Gastrocnemius medialis (tissue), 4 donors: ENCODE results near the gene ANP32D. TPM values are rescaled to one million over a fixed set of nuclear protein-coding genes. Genes with fewer than 3 reads are reported as not detected.
"Not testable (repeated sequence)": the region's sequence is repeated elsewhere in the genome, so short reads cannot be mapped to it uniquely, and the experiment has no call there.

Experiments
- ATAC-seq, 2 donors: fragments of 150-250 bp; one replicate each; pipeline ENCODE4 v1.9.1; 2016
- DNase-seq, 2 donors: peaks; one replicate each; pipeline ENCODE4 v3.0.0-alpha.2; 2019
- H3K27ac ChIP-seq, 4 donors: fragments of 200-600 bp; sonication (generic); 1 replicate in 1 of 4; 2 replicates in 3 of 4; pipeline ENCODE4 v1.5.1; 2016 to 2018; ENCODE audit warnings: mild to moderate bottlenecking in 2 of 4, moderate library complexity in 1 of 4
- H3K27me3 ChIP-seq, 3 donors: fragments of 200-600 bp; sonication (generic) in 2 of 3; 1 replicate in 1 of 3; 2 replicates in 2 of 3; pipeline versions ENCODE4 v1.5.1 to v1.6.0; 2016 to 2019; ENCODE audit warnings: mild to moderate bottlenecking in 1 of 3, moderate library complexity in 1 of 3
- H3K36me3 ChIP-seq, 2 donors: fragments of 200-600 bp; sonication (generic) in 1 of 2; one replicate each; pipeline ENCODE4 v1.5.1; 2017 to 2018
- H3K4me1 ChIP-seq, 2 donors: fragments of 200-600 bp; sonication (generic) in 1 of 2; one replicate each; pipeline ENCODE4 v1.5.1; 2016 to 2017; ENCODE audit warnings: mild to moderate bottlenecking in 2 of 2
- H3K4me3 ChIP-seq, 4 donors: fragments of 200-600 bp; sonication (generic) in 3 of 4; 1 replicate in 1 of 4; 2 replicates in 3 of 4; pipeline ENCODE4 v1.5.1; 2016 to 2019; ENCODE audit warnings: mild to moderate bottlenecking in 2 of 4
- H3K9me3 ChIP-seq, 3 donors: fragments of 200-600 bp; sonication (generic) in 2 of 3; 1 replicate in 1 of 3; 2 replicates in 2 of 3; pipeline ENCODE4 v1.5.1; 2016 to 2019
- POLR2A ChIP-seq, 2 donors: fragments of 450-650 bp; IDR thresholded peaks; one replicate each; pipeline ENCODE4 v1.6.1; 2017; ENCODE audit warnings: antibody characterized with exemption in 2 of 2, mild to moderate bottlenecking in 2 of 2, moderate library complexity in 2 of 2
- in situ Hi-C, 4 donors: fragments of 200-750 bp; cut with MboI; loops; one replicate each; pipeline versions ENCODE4 v1.15.0 to v1.8.0; 2017; ENCODE audit warnings: low sequenced_read_pairs in 4 of 4
- intact Hi-C: fragments of 100-400 bp; cut with DNase I; formaldehyde crosslinking; loops from one replicate; pipeline ENCODE4 v1.15.1; 2023; ENCODE audit warnings: low total_unique reads
- total RNA-seq, 4 donors: library from RNA; depleted of rRNA; stranded (reverse); fragments of >200 nt; gene quantifications; one replicate each; pipeline versions ENCODE4 v1.1.0 to v1.2.3, GENCODE V29; 2016
- TF ChIP-seq, protein P1 (sequence below), 5 experiments: fragments of 450-650 bp in 3 of 5; fragments of 200-600 bp in 2 of 5; sonication (generic) in 2 of 5; IDR thresholded peaks in 4 of 5; conservative IDR thresholded peaks in 1 of 5; 1 replicate in 4 of 5; 2 replicates in 1 of 5; pipeline ENCODE4 v1.5.1; 2016 to 2019; ENCODE audit warnings: antibody characterized with exemption in 5 of 5, mild to moderate bottlenecking in 3 of 5, moderate library complexity in 3 of 5

ANP32D gene
- total RNA-seq, 4 donors from 2014 or later, result not detected

DNA sequence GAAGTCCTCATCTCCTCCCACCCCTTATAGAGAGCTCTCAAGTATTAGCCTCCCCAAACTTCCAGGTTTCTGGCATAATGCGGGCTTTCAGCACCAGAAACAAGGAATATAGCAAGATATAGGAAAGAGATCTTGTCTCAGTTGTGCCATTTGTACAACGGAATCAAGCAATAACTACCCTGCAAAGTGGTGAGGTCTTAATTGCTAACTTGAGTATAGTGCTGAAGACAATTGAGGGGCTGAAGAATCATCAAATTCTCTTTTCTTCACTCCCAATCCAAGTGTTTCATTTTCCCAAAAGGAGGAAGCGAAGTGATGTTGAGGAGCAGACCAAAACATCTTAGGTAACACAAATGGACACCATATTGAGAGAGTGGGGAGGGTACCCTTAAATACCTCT is 26.8 kb upstream of the ANP32D start:
- no peak for TF ChIP-seq POLR2A (IDR thresholded peaks at IDR 0.05)
- TF ChIP-seq, protein P1, sequence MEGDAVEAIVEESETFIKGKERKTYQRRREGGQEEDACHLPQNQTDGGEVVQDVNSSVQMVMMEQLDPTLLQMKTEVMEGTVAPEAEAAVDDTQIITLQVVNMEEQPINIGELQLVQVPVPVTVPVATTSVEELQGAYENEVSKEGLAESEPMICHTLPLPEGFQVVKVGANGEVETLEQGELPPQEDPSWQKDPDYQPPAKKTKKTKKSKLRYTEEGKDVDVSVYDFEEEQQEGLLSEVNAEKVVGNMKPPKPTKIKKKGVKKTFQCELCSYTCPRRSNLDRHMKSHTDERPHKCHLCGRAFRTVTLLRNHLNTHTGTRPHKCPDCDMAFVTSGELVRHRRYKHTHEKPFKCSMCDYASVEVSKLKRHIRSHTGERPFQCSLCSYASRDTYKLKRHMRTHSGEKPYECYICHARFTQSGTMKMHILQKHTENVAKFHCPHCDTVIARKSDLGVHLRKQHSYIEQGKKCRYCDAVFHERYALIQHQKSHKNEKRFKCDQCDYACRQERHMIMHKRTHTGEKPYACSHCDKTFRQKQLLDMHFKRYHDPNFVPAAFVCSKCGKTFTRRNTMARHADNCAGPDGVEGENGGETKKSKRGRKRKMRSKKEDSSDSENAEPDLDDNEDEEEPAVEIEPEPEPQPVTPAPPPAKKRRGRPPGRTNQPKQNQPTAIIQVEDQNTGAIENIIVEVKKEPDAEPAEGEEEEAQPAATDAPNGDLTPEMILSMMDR (IDR thresholded peaks at IDR 0.05 in 4 of 5, conservative IDR thresholded peaks at IDR 0.05 in 1 of 5), result no peak
- no peak for ATAC-seq

DNA sequence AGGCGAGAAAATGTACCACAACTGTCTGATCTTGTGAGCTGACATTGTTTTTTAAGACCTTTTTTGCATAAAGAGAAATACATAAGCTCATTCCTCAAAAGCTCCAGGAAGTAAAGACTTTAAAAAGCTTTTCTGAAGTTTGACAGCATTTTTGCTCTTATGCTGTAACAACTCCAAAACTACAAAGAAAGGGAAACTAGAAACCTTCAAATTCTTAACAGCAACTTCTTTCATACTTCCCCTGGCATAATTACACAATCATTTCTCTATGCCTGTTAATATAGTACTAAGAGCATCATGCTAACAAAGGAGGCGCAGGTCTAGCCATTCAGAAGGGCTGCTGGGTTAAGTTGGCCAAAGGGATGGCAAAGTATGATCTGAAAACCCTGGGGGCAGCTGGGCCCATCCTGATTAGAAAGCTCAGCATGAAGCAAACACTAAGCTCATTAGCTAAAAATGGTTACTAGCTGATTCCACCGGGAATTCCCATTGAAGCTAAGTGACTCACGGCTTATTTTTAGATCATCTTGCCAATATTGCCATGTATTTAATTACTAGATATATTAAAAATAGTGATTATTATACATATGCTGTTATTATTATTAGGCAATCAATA is 26.1 kb upstream of the ANP32D start:
- no peak overlapping the region for H3K27ac ChIP-seq

More for the DNA sequence above, 26.8 kb upstream of the ANP32D start:
- H3K4me3 ChIP-seq, result no peak overlapping the region
- no peaks in the 10 kb centered on the region for H3K27me3 ChIP-seq
- no peaks in the 10 kb centered on the region for H3K9me3 ChIP-seq
- H3K4me1 ChIP-seq, result no peaks in the 10 kb centered on the region
- H3K36me3 ChIP-seq, result no peaks in the 10 kb centered on the region
- intact Hi-C loops, result no loop called here
- no peak overlapping the region for H3K27ac ChIP-seq
- in situ Hi-C loops, result no loop called here
- DNase-seq, result no peak

DNA sequence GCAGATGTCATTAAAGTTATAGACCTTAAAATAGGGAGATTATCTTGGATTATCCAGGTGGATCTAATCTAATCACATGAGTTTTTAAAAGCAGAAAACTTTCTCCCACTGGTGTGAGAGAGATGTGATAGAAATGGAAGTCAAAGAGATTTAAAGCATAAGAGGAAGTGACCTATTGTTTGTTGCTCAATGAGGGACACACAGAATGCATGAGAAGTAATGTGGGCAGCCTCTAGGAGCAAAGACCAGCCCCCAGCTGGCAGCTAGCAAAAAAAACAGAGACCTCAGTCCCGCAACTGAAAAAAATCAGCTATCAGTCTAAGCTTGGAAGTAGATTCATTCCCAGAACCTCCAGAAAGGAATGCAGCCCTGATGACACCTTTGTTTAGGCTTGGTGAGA is 24.6 kb upstream of the ANP32D start:
- H3K4me3 ChIP-seq, result no peak overlapping the region
- TF ChIP-seq, protein P1 (IDR thresholded peaks at IDR 0.05 in 4 of 5, conservative IDR thresholded peaks at IDR 0.05 in 1 of 5), result no peak
- TF ChIP-seq POLR2A (IDR thresholded peaks at IDR 0.05), result no peak
- H3K27me3 ChIP-seq, result no peaks in the 10 kb centered on the region
- in situ Hi-C loops (no loop called here), intact Hi-C loops (no loop called here)
- no peaks in the 10 kb centered on the region for H3K9me3 ChIP-seq
- H3K27ac ChIP-seq, result no peak overlapping the region
- DNase-seq (no peak), ATAC-seq (no peak)
- no peaks in the 10 kb centered on the region for H3K4me1 ChIP-seq
- no peaks in the 10 kb centered on the region for H3K36me3 ChIP-seq

More for the DNA sequence above, 26.1 kb upstream of the ANP32D start:
- ATAC-seq (no peak), DNase-seq (no peak)
- in situ Hi-C loops, result no loop called here
- Histone ChIP-seq H3K9me3 (no peaks in the 10 kb centered on the region), H3K27me3 (no peaks in the 10 kb centered on the region), H3K4me3 (no peak overlapping the region), H3K36me3 (no peaks in the 10 kb centered on the region), H3K4me1 (no peaks in the 10 kb centered on the region)
- TF ChIP-seq POLR2A (IDR thresholded peaks at IDR 0.05), result no peak
- TF ChIP-seq, protein P1 (IDR thresholded peaks at IDR 0.05 in 4 of 5, conservative IDR thresholded peaks at IDR 0.05 in 1 of 5), result no peak
- intact Hi-C loops, result no loop called here

DNA sequence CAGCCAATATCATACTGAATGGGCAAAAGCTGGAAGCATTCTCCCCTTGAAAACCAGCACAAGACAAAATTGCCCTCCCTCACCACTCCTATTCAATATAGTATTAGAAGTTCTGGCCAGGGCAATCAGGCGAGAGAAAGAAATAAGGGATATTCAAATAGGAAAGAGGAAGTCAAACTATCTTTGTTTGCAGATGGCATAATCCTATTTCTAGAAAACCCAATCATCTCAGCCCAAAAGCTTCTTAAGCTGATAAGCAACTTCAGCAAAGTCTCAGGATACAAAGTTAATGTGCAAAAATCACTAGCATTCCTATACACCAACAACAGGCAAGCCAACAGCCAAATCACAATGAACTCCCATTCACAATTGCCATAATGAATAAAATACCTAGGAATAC is 21.0 kb upstream of the ANP32D start:
- ATAC-seq (no peak), DNase-seq (no peak)
- H3K27ac ChIP-seq, result no peak overlapping the region
- H3K4me1 ChIP-seq, result no peaks in the 10 kb centered on the region
- in situ Hi-C loops (no loop called here), intact Hi-C loops (no loop called here)
- no peaks in the 10 kb centered on the region for H3K36me3 ChIP-seq
- H3K27me3 ChIP-seq, result no peaks in the 10 kb centered on the region
- H3K9me3 ChIP-seq, result no peaks in the 10 kb centered on the region
- no peak for TF ChIP-seq POLR2A (IDR thresholded peaks at IDR 0.05)
- TF ChIP-seq, protein P1 (IDR thresholded peaks at IDR 0.05 in 4 of 5, conservative IDR thresholded peaks at IDR 0.05 in 1 of 5), result no peak
- H3K4me3 ChIP-seq, result no peak overlapping the region

DNA sequence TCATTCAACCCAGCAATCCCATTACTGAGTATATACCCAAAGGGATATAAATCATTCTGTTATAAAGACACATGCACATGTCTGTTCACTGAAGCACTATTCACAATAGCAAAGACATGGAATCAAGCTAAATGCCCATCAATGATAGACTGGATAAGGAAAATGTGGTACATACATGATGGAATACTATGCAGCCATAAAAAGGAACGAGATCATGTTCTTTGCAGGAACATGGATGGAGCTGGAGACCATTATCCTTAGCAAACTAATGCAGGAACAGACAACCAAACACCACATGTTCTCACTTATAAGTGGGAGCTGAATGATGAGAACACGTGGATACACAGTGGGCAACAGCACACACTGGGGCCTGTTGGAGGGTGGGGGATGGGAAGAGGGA is 19.4 kb upstream of the ANP32D start:
- H3K9me3 ChIP-seq, H3K27ac ChIP-seq, H3K27me3 ChIP-seq, DNase-seq, H3K4me3 ChIP-seq, ATAC-seq, intact Hi-C loops, H3K36me3 ChIP-seq, in situ Hi-C loops, H3K4me1 ChIP-seq: not testable (repeated sequence)
